Measurements from ENCODE around the gene IQUB.
A peak's percentile ranks its signal among the peaks of the same experiment; 100 is the strongest.
"Not testable (repeated sequence)": the region's sequence is repeated elsewhere in the genome, so short reads cannot be mapped to it uniquely, and the experiment has no call there.

The IQUB gene

GRCh38 chr7:123557398-123558288 is 23.2 kb upstream of the IQUB start, which contains the start of gene NDUFA5:
TSS of gene NDUFA5 (minus strand) at chr7:123557818. CDS start at chr7:123557795, 23 bp downstream.
- TF ChIP-seq CTCF (IDR thresholded peaks at IDR 0.05) (no peak), ZFX (IDR thresholded peaks at IDR 0.05; ENCODE audit: borderline replicate concordance) (no peak)
- peak within 1 kb of the TSS; percentile 77 for H3K27ac ChIP-seq

- peak overlapping the region; percentile 77 for H3K27ac ChIP-seq
- TF ChIP-seq CTCF (IDR thresholded peaks at IDR 0.05) = no peak
- no peak for TF ChIP-seq ZFX (IDR thresholded peaks at IDR 0.05; ENCODE audit: borderline replicate concordance)
These were observed 22.6 kb upstream of the IQUB start for GRCh38 chr7:123557016-123557397.

DNA sequence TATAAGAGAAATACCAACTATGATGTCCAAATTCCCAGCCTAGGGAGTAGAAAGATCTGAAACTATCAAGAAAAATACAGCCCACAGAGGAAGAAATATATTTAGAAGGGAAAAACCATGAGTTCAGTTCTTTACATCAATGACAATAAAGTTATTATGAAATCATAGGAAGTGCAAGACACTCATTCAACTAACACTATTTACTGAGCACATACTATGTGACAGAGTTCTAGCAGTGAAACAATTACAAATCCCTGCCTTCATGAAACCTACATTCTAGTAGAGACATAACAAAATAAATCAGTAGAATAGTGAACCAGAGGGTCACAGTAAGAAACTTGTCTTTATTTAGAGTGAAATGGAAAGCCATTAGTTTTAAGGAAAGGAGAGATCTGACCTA is 21.1 kb upstream of the IQUB start:
- no peak overlapping the region for H3K27ac ChIP-seq
- no peak for TF ChIP-seq CTCF (IDR thresholded peaks at IDR 0.05)

DNA sequence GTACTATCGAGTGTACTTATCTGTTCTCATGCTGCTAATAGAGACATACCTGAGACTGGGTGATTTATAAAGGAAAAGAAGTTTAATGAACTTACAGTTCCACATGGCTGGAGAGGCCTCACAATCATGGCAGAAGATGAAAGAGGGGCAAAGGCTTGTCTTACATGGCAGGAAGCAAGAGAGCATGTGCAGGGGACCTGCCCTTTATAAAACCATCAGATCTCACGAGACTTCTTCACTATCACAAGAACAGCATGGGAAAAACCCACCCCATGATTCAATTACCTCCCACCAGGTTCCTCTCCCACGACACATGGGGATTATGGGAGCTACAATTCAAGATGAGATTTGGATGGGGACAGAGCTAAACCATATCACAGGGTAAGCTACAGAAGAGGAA is 18.8 kb upstream of the IQUB start:
- TF ChIP-seq CTCF (IDR thresholded peaks at IDR 0.05) = no peak
- no peak for TF ChIP-seq ZFX (IDR thresholded peaks at IDR 0.05; ENCODE audit: borderline replicate concordance)
- H3K27ac ChIP-seq = no peak overlapping the region

DNA sequence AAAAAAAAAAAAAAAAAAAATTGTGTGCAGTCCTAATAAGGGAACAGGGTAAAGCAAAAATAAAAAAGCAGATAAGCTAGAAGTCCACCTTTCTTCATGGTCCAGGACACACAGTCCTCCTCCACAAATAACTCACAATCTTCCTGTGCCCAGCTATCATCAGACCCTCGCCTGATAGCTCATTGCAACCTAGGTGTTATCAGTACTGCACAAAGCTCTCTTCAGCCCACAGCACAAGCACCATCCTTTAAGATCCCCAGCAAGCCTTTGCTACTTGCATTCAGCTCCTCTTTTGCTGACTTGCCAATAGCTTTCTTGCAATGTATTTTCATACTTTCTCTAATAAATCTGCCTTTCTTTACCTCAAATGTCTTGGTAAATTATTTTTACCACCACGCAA is 18.2 kb upstream of the IQUB start:
- no peak overlapping the region for H3K27ac ChIP-seq
- TF ChIP-seq ZFX (IDR thresholded peaks at IDR 0.05; ENCODE audit: borderline replicate concordance) (no peak), CTCF (IDR thresholded peaks at IDR 0.05) (no peak)

- H3K27ac ChIP-seq = not testable (repeated sequence)
These were observed 17.7 kb upstream of the IQUB start for GRCh38 chr7:123552134-123552533.

DNA sequence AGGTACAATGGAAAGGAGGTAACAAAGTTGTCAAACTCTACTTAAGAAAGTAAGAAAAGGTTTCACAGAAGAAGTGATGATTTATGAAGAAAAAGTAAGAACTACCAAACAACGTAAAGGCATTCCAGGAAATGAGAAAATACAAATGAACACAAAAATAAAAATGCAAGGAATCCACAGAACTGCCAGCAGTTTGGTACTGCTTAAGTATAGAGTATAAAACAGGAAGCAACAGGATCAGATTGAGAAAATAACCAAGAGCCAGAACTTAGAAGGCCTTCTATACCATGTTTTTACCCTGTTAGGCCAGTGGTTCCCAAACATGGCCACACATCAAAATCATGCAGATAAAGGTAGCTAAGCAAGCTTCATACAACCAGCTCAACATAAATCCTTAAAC is 14.0 kb upstream of the IQUB start:
- H3K27ac ChIP-seq = no peak overlapping the region
- TF ChIP-seq CTCF (IDR thresholded peaks at IDR 0.05) (no peak), ZFX (IDR thresholded peaks at IDR 0.05; ENCODE audit: borderline replicate concordance) (no peak)

DNA sequence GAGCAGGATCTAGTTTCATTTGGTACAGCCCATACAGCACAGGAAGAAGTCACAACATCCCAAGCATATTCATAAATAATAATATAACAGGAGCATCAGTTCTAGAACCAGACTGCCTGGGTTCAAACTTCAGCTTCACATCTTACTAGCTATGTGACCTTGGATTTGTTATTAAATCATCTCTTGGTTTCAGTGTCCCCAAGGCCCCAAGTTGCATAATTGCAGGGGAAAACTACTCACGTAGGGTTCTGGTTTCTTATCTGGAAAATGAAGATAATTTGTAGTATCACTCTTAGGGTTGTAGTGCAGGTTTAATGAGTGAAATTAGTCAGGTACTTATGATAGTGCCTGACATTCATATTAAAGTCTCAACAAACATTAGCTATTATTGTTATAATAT is 5.5 kb upstream of the IQUB start:
- no peak for TF ChIP-seq CTCF (IDR thresholded peaks at IDR 0.05)
- TF ChIP-seq ZFX (IDR thresholded peaks at IDR 0.05; ENCODE audit: borderline replicate concordance) = no peak
- no peak overlapping the region for H3K27ac ChIP-seq

Measured in 22Rv1 (cell line).